Epithelial cell of prostate (primary cell): ENCODE results near the gene DHX58.

Experiments
- DNase-seq: peaks from one replicate; pipeline ENCODE4 v3.0.0-alpha.2; 2011; ENCODE audit warnings: low read depth, low spot score
- H3K27ac ChIP-seq: fragments of 450-650 bp; 2 replicates; pipeline ENCODE4 v1.5.1; 2017; ENCODE audit warnings: mild to moderate bottlenecking

The DHX58 gene

GRCh38 chr17:42111265-42111636 is 1.3 kb downstream of the DHX58 start:
- H3K27ac ChIP-seq, result no peak overlapping the region
- no peak for DNase-seq

DNA sequence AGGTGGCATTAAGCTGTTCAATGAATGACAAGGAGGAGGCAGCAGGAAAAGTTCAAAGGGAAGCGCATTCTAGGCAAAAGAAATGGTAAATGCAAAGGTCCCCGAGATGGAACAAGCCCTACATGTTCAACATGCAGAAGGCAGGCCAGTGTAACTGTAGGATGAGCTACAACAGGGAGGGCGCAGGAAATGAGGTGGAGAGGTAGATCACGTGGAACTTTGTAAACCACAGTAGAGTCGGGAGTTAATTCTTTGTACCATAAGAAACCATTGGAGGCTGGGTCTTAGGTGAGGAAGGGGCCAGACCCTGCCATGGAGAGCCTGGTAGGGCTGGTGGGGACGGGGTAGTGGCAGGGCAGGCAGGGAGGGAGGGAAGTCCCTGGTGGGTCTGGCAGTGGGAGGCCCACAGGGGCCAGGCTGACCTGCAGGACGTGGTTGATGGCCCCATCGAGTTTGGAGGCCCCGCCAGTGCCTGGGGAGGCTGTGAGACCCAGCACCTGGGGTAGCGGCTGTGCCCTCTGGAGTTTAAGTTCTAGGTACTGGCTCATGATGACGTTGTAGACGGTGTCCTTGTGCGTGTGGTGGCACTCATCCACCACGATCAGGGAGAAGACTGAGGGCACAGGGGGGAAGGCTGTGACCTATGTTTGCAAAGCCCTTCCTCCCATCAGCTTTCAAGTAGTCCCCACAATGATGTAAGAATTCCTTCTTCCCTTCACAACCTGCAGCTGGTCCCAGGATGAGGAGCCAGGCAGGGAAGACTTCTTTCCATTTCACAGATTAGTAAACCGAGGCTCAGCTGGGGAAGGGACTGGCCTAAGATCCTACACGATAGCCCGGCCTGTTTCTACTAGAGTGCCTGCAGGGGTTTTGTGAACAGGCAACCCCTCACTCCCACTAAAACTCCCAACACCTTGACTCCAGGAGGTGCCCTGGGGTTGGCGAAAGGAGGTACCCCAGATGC is 1.9 kb downstream of the DHX58 start:
- no peak for DNase-seq
- no peak overlapping the region for H3K27ac ChIP-seq

DNA sequence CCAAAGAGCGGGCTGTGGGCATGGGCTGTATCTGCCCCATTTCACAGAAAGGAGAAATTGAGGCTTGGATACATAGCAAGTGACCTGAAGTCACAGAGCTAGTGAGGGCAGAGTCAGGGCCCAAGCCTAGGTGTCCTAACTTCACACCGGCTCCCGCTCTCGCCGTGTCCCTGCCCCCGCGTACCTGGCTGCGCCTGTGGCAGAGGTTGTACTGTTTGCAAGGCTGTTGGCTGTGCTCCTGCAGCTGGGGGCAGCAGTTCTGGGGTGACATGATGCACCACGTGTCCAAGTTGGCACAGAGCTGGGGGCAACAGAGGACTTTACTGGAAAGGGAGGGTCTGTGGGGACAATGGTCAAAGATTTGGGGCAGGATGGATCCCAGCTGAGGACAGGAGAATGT is 3.4 kb downstream of the DHX58 start:
- H3K27ac ChIP-seq, result no peak overlapping the region
- DNase-seq, result no peak

GRCh38 chr17:42107597-42108576 is 4.6 kb downstream of the DHX58 start:
- no peak for DNase-seq
- no peak overlapping the region for H3K27ac ChIP-seq

DNA sequence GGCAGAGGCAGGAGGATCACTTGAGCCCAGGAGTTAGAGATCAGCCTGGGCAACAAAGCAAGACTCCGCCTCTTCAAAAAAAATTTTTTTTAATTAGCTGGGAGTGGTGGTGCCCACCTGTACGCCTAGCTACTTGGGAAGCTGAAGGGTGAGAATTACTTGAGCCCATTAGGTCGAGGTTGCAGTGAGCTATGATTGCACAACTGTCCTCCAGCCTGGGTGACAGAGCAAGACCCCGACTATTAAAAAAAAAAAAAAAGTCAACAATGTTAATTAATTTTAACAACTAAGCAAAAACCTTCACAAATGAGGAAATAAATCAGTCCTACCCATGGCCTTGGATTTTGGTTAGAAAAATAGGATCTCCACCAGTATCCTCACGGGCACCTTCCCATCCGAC is 5.4 kb downstream of the DHX58 start:
- DNase-seq, result no peak
- no peak overlapping the region for H3K27ac ChIP-seq

DNA sequence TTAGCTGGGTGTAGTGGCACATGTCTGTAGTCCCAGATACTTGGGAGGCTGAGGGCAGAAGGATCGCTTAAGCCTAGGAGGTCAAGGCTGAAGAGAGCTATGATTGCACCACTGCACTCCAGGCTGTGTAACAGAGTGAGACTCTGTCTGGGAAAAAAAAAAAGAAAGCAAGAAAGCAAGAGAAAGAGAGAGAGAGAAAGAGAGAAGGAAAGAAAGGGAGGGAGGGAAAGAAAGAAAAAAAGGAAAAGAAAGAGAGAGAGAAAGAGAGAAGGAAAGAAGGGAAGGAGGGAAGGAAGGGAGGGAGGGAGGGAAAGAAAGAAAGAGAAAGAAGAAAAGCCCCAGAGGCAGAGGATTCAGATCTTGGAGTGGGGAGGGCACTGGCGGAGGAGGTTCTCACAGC is 6.5 kb downstream of the DHX58 start:
- no peak for DNase-seq

GRCh38 chr17:42104264-42104663 is 8.2 kb downstream of the DHX58 start:
- DNase-seq, result no peak

More for the DNA sequence above, 6.5 kb downstream of the DHX58 start:
- no peak overlapping the region for H3K27ac ChIP-seq

DNA sequence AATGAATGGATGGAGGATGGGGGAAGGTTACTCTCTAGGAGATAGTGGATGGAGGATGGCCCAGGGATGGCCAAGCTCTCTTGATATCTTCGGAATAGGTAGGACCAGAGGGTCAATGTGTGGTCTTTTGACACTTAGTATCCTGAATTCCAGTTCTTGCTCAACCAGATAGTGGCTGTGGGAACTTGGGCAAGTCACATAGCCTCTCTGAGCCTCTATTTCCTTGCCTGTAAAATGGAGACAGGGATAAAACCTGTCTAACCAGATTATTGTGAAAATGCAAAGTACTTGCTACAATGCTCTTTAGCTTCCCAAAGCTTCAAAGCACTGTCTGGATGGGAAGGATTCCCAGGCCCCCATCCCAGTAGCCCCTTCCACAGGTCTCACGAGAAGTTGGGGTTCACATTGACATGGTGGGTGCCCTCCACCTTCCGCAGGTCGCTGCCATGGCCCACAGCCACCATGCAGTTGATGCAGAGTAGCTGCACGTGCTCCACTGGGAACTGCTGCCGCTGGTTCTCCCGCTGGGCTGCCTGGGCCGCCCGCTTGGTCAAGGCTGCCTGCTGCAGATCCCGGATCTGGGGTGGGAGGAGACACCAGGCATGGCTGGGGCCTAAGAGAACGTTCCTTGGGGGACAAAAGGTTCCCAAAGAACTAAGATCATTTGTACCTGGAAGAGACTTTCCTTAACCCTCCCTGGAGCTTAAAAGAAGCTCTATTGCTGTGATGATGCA is 9.1 kb downstream of the DHX58 start:
- DNase-seq, result no peak
- no peak overlapping the region for H3K27ac ChIP-seq

More at GRCh38 chr17:42104264-42104663, 8.2 kb downstream of the DHX58 start:
- no peak overlapping the region for H3K27ac ChIP-seq

- no peak for DNase-seq
- H3K27ac ChIP-seq, result no peak overlapping the region
Measured at GRCh38 chr17:42101513-42102292, 10.8 kb downstream of the DHX58 start.

GRCh38 chr17:42098730-42099399 is 13.6 kb downstream of the DHX58 start:
- H3K27ac ChIP-seq, result no peak overlapping the region
- DNase-seq, result no peak

DNA sequence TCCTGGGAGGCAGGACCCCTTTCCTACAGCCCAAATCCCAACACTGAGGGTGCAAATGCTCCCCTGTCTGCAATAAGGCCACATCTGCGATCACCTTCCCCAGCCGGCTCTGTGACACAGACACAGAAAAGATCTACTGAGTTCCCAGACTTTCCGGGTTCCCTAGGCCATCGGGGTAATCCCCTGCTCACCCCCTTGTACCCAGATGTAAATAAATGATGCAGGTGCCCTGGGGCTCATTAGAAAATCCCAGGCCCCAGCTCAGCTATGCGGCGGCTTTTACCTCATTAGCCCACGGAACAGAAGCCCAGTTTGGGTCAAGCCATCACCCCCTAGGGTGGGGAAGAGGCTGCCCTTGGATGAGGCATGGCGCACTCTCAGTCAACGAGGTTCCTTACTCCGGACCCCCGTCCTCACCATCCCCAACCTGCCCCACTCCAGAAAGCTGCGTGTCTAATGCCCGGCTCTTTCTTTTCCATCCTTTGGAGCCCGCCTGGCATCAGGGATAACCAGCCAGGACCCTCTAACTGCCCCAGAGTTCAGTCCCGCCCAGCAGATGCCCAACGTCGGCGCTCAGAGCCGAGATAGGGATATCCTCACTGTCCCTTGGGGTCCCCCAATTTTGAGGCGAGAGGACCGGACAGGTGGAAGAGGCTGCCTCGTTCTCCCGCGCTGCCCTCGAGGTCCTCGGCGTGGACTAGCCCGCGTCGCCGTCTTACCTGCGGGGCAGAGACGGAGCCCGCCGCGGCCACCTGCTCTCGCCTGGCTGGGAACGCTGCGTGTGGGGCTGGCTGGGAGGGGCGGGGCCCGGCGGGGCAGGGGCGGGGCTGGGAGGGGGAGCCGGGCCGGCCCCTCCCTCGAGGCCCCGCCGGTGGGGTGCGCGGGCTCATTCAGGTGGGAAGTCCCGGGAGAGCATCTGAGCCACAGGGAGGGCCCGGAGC is 14.6 kb downstream of the DHX58 start, which contains the start of gene ZNF385C:
ZNF385C (minus strand) TSS at position 783 of the 941 bp plus-strand sequence. CDS start 35,417 bp downstream, outside the sequence.
- DNase-seq, result no peak
- no peak within 1 kb of the TSS for H3K27ac ChIP-seq

DNA sequence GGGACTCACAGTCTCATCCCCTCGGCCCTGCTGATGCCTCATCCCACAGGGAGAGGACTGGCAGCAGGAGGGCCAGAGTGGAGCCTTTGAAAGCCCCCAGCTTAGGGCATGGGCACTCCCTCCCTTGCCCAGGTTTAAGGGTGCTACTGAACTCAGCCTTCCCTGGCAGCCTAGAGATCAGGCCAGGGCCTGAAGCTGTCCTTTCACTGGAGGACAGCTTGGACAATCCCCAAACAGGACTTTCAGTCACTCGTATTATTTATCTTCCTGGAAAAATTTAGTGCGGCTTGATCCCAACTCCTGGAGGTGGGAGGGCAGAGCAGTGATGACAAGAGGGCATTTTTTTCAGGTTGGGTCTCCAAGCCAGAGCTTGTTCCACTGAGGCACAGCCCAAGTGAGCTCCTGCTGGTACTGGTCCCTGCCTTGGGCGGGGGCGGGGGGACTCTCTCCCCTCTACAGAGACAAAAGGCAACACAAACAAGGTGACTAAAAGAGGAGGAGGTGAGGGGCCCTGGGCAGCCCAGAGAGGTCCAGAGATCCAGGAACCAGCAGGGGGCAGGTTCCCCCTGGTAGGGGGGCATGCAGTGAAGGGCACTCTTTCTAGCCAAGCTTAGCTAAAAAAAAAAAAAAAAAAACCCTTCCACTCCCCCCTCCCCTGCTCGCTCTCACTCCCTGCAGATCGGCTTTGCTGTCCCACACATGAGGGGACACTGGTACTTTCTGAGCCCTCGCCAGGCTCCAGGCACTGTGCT is 16.0 kb downstream of the DHX58 start:
- no peak overlapping the region for H3K27ac ChIP-seq
- DNase-seq, result no peak

- no peak for DNase-seq
- H3K27ac ChIP-seq, result no peak overlapping the region
Measured at GRCh38 chr17:42094375-42095069, 18.0 kb downstream of the DHX58 start.

GRCh38 chr17:42092939-42093338 is 19.6 kb downstream of the DHX58 start:
- no peak for DNase-seq
- no peak overlapping the region for H3K27ac ChIP-seq

- H3K27ac ChIP-seq, result no peak overlapping the region
- no peak for DNase-seq
Measured at GRCh38 chr17:42090964-42091790, 21.3 kb downstream of the DHX58 start.

GRCh38 chr17:42088736-42089135 is 23.8 kb downstream of the DHX58 start:
- no peak for DNase-seq

More at GRCh38 chr17:42088736-42089135, 23.8 kb downstream of the DHX58 start:
- H3K27ac ChIP-seq, result no peak overlapping the region
